ENCODE data around the gene SERAC1.

Gene SERAC1

GRCh38 chr6:158072083-158072721 lies 95.9 kb downstream of the SERAC1 start:
- FAIRE-seq, result no peak

- no peak for FAIRE-seq
Observed at GRCh38 chr6:158071121-158072082, 96.7 kb downstream of the SERAC1 start.

GRCh38 chr6:158070513-158070912 lies 97.5 kb downstream of the SERAC1 start:
- FAIRE-seq, result no peak

GRCh38 chr6:158069800-158070195 lies 98.3 kb downstream of the SERAC1 start:
- FAIRE-seq, result no peak

- no peak for FAIRE-seq
Observed at GRCh38 chr6:158068893-158069799, 98.9 kb downstream of the SERAC1 start.

GRCh38 chr6:158068156-158068892 lies 99.7 kb downstream of the SERAC1 start:
- FAIRE-seq, result no peak

- no peak for FAIRE-seq
Observed at GRCh38 chr6:158067436-158068015, 100.5 kb downstream of the SERAC1 start.

GRCh38 chr6:158066136-158066781 lies 101.8 kb downstream of the SERAC1 start:
- FAIRE-seq, result no peak

GRCh38 chr6:158064725-158065251 lies 103.3 kb downstream of the SERAC1 start:
- no peak for FAIRE-seq

- FAIRE-seq, result no peak
Observed at GRCh38 chr6:158063736-158064135, 104.3 kb downstream of the SERAC1 start.

- FAIRE-seq, result no peak
Observed at GRCh38 chr6:158061709-158062461, 106.2 kb downstream of the SERAC1 start.

GRCh38 chr6:158061361-158061708 lies 106.7 kb downstream of the SERAC1 start:
- no peak for FAIRE-seq

- FAIRE-seq, result no peak
Observed at GRCh38 chr6:158060455-158061360, 107.4 kb downstream of the SERAC1 start.

Data from TTC549 (cell line).